GM18909 (cell line): Measurements from ENCODE around the gene NUF2.

Experiments
- ATAC-seq: cut with Tn5 transposase; IDR thresholded peaks from one replicate; pipeline ENCODE4 v1.9.1; 2021; ENCODE audit warnings: mild to moderate bottlenecking; ENCODE audit not compliant: unreplicated experiment, poor library complexity

The NUF2 gene

DNA sequence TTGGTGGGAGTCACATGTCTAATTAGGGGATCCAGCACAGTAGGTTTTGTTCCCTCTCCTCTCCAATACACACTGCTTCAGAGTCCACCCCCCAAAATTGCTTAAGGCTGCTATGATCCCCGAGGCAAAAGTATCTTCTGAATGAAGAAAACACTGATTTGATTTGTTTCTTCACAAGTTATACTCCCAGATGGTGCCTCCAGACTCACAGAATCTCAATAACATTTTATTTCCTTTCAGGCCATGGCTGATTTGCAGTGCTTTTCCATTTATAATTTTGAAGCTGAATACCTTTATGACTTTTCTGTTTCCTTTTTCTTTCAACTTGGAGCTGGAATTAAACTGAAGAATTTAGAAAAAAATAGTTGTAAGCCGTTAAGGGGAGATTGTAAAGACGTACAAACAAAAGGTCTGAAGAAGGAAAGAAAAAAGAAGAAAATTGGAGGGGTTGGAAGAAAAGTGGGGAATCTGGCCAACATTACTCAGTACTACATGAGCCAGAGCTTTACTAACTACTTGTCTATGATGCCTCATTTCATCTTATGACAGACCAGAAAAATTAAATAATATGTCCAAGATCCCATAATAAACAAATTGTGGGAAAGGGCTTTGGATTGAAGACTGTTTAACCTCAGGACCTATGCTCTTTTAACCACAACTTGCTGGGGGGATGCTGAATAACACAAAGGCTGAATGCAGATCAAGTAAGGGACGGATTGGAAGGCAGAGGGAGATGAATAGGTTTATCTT lies 75.9 kb downstream of the NUF2 start:
- ATAC-seq = no peak

- no peak for ATAC-seq
Measured at GRCh38 chr1:163399001-163399400, 77.2 kb downstream of the NUF2 start.

GRCh38 chr1:163399976-163400601 lies 78.3 kb downstream of the NUF2 start:
- no peak for ATAC-seq

GRCh38 chr1:163401211-163401610 lies 79.5 kb downstream of the NUF2 start:
- ATAC-seq = no peak
